ENCODE data around the gene PUSL1. TPM values are rescaled to one million over a fixed set of nuclear protein-coding genes. Genes with fewer than 3 reads are reported as not detected.

PUSL1 gene
- total and polyA plus RNA-seq, 2 donors (not counting 3 experiments of a cell fraction or from before 2014, with no cell fraction given), result 18.8 to 27.3 TPM

GRCh38 chr1:1275836-1276235 is 32.6 kb upstream of the PUSL1 start:
- no peak overlapping the region for H3K4me3 ChIP-seq (replicated peaks in 1 of 3; ENCODE audit: insufficient read depth in 1 of 3, low read depth in 1 of 3, low read length in 3 of 3)
- H3K27ac ChIP-seq (ENCODE audit: insufficient read depth, low read depth, low read length), result no peak overlapping the region
- H3K79me2 ChIP-seq (ENCODE audit: control insufficient read depth, insufficient read depth, low read length), result peaks cover 26% of the 10 kb centered on the region
- H3K9ac ChIP-seq (replicated peaks; ENCODE audit: extremely low read depth, insufficient read depth, low read length), result no peak overlapping the region
- no peaks in the 10 kb centered on the region for H3K9me1 ChIP-seq (replicated peaks; ENCODE audit: control insufficient read depth, extremely low read depth, insufficient read depth, low read length)
- H3K4me1 ChIP-seq (ENCODE audit: control insufficient read depth, extremely low read depth, insufficient read depth, low read length), result peaks cover 24% of the 10 kb centered on the region
- POLR2A ChIA-PET, result no interaction called here
- dilution Hi-C loops (cut with MboI; ENCODE audit: extremely low pct_ligation_motif_present, low sequenced_read_pairs) (no loop called here), intact Hi-C loops (cut with micrococcal nuclease) (loop anchor here (2.0 kb wide), 1 partner anchor 45 kb away; no protein-coding TSS in a partner anchor)
- H3K9me3 ChIP-seq (replicated peaks; ENCODE audit: control insufficient read depth, insufficient read depth, low read length), result no peaks in the 10 kb centered on the region
- BruUV-seq (replicated peaks), result no TSS peak
- FAIRE-seq (no peak), DNase-seq (ENCODE audit: low read depth, low spot score) (no peak)
- H3K4me2 ChIP-seq (ENCODE audit: insufficient read depth, low read length), result no peak overlapping the region
- H2AFZ ChIP-seq (ENCODE audit: low read depth, low read length), result no peak overlapping the region
- CTCF ChIA-PET, result no interaction called here
- no peaks in the 10 kb centered on the region for H3K36me3 ChIP-seq (ENCODE audit: control insufficient read depth in 2 of 2, extremely low read depth in 1 of 2, insufficient read depth in 2 of 2, low read length in 2 of 2)
- H3K27me3 ChIP-seq (ENCODE audit: control insufficient read depth in 2 of 2, insufficient read depth in 2 of 2, low read length in 2 of 2), result no peaks in the 10 kb centered on the region
- no peaks in the 10 kb centered on the region for H4K20me1 ChIP-seq (replicated peaks; ENCODE audit: control insufficient read depth, extremely low read depth, insufficient read depth, low read length)
- TF ChIP-seq JUN (IDR thresholded peaks at IDR 0.05; ENCODE audit: borderline replicate concordance, insufficient read depth, insufficient read length, low read depth) (no peak), POLR2A (IDR thresholded peaks at IDR 0.05; ENCODE audit: low read depth, low read length) (no peak), MAX (IDR thresholded peaks at IDR 0.05; ENCODE audit: insufficient read depth, insufficient read length) (no peak)

GRCh38 chr1:1278620-1279019 is 29.8 kb upstream of the PUSL1 start:
- H4K20me1 ChIP-seq (replicated peaks; ENCODE audit: control insufficient read depth, extremely low read depth, insufficient read depth, low read length), result no peaks in the 10 kb centered on the region
- H3K4me1 ChIP-seq (ENCODE audit: control insufficient read depth, extremely low read depth, insufficient read depth, low read length), result peaks cover 8% of the 10 kb centered on the region
- ChIA-PET CTCF (interaction anchor here (1.3 to 1.4 kb wide), 2 partner anchors 12 to 13 kb away, joined by 4 to 7 read pairs; no protein-coding TSS in a partner anchor), POLR2A (no interaction called here)
- intact Hi-C loops (cut with micrococcal nuclease), result no loop called here
- no peak overlapping the region for H2AFZ ChIP-seq (ENCODE audit: low read depth, low read length)
- H3K27ac ChIP-seq (ENCODE audit: insufficient read depth, low read depth, low read length), result no peak overlapping the region
- no peak overlapping the region for H3K9ac ChIP-seq (replicated peaks; ENCODE audit: extremely low read depth, insufficient read depth, low read length)
- no peaks in the 10 kb centered on the region for H3K27me3 ChIP-seq (ENCODE audit: control insufficient read depth in 2 of 2, insufficient read depth in 2 of 2, low read length in 2 of 2)
- TF ChIP-seq MYC (IDR thresholded peaks at IDR 0.05; ENCODE audit: low read depth, low read length) (no peak), FOS (IDR thresholded peaks at IDR 0.05; ENCODE audit: borderline replicate concordance, insufficient read depth, low read length) (no peak), POLR2A (IDR thresholded peaks at IDR 0.05; ENCODE audit: low read depth, low read length) (no peak), CTCF (IDR thresholded peaks at IDR 0.05; ENCODE audit: extremely low read depth in 1 of 2, insufficient read depth in 1 of 2, low read depth in 1 of 2, low read length in 2 of 2) (no peak), JUN (IDR thresholded peaks at IDR 0.05; ENCODE audit: borderline replicate concordance, insufficient read depth, insufficient read length, low read depth) (no peak), GATA2 (IDR thresholded peaks at IDR 0.05; ENCODE audit: insufficient read depth, insufficient read length, low read depth, low read length) (no peak), POLR2AphosphoS5 (IDR thresholded peaks at IDR 0.05; ENCODE audit: insufficient read depth, low read depth, low read length) (no peak), EZH2 (IDR thresholded peaks at IDR 0.05; ENCODE audit: borderline replicate concordance, low read depth, low read length, severe bottlenecking) (no peak), MAX (IDR thresholded peaks at IDR 0.05; ENCODE audit: insufficient read depth, insufficient read length) (no peak)
- FAIRE-seq (no peak), DNase-seq (ENCODE audit: low read depth, low spot score) (no peak)
- no TSS peak for BruUV-seq (replicated peaks)
- H3K4me2 ChIP-seq (ENCODE audit: insufficient read depth, low read length), result no peak overlapping the region
- dilution Hi-C loops (cut with MboI; ENCODE audit: extremely low pct_ligation_motif_present, low sequenced_read_pairs), result no loop called here
- no peaks in the 10 kb centered on the region for H3K79me2 ChIP-seq (ENCODE audit: control insufficient read depth, insufficient read depth, low read length)
- H3K36me3 ChIP-seq (ENCODE audit: control insufficient read depth in 2 of 2, extremely low read depth in 1 of 2, insufficient read depth in 2 of 2, low read length in 2 of 2), result no peaks in the 10 kb centered on the region
- H3K9me1 ChIP-seq (replicated peaks; ENCODE audit: control insufficient read depth, extremely low read depth, insufficient read depth, low read length), result no peaks in the 10 kb centered on the region
- no peaks in the 10 kb centered on the region for H3K9me3 ChIP-seq (replicated peaks; ENCODE audit: control insufficient read depth, insufficient read depth, low read length)
- no peak overlapping the region for H3K4me3 ChIP-seq (replicated peaks in 1 of 3; ENCODE audit: insufficient read depth in 1 of 3, low read depth in 1 of 3, low read length in 3 of 3)
